GM03348 (cell line): Measurements from ENCODE around the gene USP15.
A peak's percentile ranks its signal among the peaks of the same experiment; 100 is the strongest.

ENCODE experiments used
- DNase-seq: peaks from one replicate; pipeline ENCODE4 v3.0.0; 2012; ENCODE audit warnings: low spot score

USP15 gene

DNA sequence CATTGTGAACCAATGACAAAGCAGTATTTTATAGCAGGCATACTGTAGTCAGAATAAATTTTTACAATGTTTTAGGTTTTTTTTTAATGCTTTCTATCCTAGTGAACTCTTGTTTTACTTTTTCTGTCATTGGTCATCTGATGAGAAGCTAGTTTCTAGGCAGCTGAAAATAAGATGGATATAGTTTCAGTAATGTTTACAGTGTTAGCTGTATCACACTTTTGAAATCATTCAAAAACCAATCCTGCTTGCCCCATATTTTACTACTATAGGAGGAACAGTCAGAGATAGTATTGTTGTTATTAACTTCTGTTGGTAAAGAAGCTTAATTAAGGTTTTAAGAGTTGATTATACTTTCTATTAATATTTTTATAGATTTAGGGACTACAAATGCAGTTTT, 24.5 kb downstream of the USP15 start:
- DNase-seq: no peak

DNA sequence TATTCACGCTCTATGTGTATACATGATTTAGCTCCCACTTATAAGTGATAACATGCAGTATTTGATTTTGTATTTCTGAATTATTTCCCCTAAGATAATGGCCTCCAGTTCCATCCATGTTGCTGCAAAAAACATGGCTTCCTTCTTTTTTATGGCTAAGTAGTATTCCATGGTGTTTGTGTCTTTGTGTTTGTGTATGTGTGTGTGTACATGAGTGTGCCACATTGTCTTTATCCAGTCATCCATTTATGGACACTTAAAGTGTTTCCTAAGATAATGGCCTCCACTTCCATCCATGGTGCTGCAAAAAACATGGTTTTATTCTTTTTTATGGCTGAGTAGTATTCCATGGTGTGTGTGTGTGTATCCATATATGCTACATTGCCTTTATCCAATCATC, 25.1 kb downstream of the USP15 start:
- no peak for DNase-seq

DNA sequence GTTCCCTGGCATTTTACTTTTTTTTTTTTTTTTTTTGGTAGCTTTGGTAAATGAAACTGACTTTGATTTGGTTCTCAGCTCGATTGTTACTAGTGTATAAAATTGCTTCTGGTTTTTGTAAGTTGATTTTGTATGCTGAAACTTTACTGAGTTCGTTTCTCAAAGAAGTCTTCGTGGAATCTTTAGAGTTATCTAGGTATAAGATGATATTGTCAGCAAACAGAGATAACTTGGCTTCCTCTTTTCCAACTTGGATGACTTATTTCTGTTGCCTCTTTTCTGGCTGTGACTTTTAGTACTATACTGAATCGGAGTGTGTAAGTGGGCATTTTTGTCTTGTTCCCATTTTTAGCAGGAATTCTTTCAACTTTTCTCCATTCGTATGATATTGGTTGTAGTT, 28.1 kb downstream of the USP15 start:
- no peak for DNase-seq

DNA sequence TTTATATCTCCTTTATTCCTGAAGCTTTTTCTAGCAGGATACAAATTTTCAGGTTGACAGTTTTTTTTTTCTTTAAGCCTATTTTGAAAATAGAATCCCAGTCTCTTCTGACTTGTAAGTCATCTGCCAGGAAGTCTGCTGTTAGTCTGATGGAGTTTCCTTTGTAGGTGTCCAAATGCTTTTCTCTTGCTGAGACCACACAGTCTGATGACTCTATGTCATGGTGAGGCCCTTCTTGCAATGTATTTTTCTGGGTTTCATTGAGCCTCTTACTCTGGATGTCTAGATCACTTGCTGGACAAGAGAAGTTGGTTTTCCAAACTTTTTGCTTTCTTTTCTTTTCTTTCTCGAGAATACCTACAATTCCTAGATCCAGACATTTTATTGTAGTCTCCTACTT, 30.6 kb downstream of the USP15 start:
- no peak for DNase-seq

DNA sequence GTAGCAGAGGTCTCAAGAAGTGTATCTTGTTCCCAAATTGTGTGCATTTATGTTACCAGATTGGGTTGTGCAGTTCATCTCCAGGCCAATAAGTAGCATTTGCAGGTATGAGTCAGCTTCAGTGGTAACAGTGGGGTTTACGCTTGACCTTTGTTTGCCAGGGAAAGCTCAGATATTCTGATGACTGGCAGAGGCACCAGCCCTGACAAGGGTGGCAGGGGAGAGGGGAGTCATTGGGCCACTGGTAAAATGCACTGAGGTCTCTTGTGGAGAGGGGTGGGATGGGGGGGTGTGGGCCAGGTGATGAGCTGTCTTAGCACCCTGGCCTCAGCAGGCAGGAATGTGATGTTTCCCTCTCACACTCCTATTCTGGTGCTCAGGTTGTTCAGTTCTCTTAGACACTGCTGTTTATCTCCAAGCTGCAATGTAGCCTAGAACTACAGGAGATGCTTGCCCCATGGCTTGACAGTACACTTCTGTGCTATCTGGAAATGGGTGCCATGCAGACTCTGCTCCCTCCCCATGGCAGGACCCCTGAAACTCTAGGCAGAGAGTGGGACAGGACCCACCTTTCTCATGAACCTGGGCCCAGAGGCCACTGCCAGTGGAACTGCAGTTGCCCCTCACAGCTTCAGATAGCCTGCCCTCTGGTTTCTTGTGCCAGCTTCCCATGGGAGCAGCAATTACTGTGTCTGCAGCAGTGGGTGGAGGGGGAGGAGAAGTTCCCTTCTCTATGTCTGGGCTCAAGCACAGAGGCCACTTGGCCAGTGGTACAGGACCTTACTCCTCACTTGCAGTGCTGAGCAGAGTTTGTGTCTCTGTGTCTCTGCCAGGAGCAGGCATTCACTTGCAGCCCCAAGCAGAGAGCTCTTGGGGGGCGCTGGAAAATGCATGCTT, 31.9 kb downstream of the USP15 start:
- peak; percentile 2 for DNase-seq

DNA sequence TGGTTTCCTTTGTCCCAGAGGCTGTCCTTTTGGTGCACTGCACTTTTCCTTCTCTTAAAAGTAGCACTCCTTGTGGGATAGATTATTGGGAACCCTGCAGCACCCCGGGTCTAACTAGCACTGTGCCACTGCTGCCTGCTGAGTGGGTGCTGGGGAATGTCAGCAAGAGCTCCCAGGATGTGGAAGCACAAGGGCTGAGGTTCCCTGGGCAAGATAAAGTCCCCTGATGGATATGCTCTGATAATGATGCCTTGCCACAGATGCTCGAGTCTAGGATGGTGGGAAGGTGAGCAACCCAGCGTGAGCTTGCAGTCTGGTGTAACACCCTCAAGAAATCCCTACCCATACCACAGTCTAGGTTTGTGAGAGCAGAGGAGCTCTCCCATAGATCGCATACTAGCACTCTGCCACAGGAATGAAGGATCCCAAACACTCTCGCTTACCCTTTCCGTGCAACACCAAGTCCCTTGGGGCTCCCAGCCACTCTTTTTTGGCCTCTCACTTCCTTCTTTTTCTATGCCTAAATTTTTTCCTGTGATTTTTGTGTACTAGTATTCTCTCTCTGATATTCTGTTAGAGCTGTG, 32.6 kb downstream of the USP15 start:
- peak; percentile 4 for DNase-seq

DNA sequence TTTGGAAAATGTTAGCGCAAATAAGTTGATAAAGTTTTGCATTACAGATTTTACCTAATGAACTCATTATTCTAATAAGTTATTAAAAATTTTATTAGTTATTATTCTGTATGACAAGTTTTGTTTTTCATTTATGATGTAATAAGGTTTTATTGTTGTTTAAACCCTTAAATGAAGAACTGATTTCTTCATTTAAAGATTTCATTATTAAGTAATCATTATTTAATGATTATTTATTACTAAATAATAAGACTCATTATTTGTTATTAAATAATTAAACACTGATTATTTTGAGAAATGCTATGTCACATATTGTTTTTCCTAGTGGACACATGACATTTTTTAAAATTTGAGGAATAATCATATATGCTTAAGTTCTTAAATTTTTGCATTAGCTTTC, 34.2 kb downstream of the USP15 start:
- DNase-seq: no peak

DNA sequence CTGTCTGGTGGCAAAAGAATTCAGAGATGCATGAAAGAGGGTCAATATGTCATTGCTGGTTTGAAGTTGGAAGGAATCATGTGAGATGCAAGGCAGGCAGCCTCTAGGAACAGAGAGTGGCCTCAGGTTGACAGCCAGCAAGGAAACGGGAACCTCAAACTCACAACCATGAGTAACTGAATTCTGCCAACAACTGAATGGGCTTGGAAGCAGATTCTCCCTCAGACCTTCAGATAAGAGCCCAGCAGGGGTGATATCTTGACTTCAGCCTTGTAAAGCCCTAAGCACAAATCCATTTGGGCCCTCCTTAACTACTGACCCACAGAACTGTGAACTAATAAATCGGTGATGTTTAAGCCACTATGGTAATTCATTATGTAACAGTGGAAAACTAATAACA, 35.8 kb downstream of the USP15 start:
- no peak for DNase-seq

DNA sequence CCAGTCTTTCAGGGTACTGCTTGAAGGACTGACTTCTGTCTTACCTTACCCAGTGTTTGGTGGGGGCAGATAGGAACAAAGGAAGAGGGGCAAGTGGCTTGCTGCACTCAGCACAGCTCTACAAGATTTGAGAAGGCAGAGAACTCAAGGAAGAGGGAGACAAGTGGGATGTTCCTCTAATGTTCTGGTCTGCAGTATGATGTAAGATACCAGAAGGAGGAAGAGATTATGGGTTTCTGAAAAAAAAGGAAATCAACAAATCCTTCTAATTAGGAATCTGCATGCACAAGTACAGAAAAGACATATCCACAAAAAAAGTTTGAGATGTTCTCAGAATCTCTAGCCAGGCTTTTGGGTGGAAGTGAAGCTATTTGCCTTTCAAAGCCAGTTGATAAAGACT, 37.1 kb downstream of the USP15 start:
- no peak for DNase-seq

DNA sequence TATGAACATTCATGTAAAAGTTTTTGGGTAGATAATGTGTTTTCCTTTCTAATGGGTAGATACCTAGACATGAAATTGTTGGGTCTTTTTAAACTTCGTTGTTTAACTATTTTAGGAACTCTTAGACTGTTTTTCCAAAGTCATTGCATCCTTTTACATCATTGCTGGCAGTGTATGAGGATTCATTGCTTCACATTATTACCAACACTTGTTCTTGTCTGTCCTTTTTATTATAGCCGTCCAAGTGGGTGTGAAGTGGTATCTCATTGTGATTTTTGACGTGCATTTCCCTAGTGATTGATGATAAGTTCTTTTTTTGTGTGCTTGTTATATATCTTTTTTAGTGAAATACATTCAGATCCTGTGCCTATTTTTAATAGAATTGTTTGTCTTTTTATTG, 39.4 kb downstream of the USP15 start:
- no peak for DNase-seq

DNA sequence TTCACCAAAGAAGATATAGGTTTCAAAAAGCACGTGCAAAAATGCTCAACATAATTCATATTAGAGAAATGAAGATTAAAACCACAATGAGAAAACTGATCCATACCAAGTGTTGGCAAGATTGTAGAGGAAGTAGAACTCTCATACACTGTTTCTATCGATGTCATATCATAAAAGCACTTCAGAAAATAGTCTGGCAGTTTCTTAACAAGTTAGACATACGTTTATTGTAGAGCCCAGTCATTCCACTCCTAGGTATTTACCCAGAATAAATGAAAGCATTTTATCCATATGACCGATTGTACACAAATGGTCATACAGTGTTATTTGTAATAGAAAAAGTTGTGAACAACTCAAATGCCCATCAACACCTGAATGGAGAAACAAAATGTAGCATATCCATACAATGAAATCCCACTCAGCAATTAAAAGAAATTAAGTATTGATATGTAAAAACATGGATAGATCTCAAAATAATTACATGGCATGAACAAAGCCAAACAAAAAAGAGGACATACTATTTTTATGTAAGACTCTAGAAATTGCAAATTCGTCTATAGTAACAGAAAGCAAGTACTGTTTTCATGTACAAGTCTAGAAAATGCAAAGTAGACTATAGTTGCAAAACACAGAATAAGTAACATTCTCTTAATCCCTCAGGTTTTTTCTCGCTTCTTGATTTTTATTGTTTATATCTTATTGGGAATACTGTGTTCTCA, 41.0 kb downstream of the USP15 start:
- no peak for DNase-seq

DNA sequence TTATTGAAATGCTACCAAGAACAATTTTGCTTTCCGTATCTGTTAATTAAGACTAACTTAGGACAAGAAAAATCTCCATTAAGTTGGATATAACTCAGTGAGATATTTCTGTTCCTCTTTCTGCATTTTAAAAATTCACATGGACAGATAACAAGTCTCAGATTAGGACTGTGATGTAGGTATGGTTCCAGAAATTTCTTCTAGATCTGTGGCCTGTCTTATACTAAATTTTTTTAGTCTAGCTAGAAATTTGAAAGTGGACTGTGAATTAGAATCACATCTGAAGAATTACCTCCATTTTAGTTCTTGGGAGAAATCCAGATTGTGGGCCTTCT, 41.6 kb downstream of the USP15 start:
- no peak for DNase-seq

DNA sequence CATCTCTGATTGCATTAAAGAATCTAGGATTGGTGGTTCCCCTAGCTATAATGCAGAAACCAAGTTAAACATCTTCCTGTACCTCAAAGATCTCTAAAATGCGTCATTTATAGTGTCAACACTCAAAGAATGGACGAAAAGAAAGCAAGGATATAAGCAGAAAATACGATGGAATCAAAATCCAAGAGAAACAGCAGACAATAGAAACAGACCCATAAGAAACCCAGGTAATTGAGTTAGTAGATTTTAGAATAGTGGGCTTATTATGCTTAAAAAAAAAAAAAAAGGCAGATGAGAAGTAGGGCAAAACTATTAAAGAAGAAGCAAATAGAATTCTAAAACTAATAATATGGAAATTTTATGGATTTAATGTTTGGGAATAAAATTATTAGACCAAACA, 44.4 kb downstream of the USP15 start:
- no peak for DNase-seq

DNA sequence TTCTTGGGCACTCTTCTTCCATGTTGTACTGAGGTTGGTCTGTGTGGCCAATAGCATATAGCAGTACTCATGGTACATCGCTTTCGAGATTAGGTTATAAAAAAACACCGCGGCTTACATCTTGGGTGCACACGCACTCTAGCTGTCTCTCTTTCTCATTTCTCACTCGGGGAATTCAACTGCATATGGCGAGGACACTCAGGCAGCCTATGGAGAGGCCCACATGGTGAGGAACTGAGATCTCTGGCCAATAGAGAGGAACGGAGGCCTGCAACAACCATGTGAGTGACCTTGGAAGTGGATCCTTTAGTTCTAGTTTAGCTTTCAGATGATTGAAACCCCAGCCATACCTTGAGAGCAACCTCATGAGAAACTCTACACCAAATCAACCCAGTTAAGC, 45.6 kb downstream of the USP15 start:
- no peak for DNase-seq

DNA sequence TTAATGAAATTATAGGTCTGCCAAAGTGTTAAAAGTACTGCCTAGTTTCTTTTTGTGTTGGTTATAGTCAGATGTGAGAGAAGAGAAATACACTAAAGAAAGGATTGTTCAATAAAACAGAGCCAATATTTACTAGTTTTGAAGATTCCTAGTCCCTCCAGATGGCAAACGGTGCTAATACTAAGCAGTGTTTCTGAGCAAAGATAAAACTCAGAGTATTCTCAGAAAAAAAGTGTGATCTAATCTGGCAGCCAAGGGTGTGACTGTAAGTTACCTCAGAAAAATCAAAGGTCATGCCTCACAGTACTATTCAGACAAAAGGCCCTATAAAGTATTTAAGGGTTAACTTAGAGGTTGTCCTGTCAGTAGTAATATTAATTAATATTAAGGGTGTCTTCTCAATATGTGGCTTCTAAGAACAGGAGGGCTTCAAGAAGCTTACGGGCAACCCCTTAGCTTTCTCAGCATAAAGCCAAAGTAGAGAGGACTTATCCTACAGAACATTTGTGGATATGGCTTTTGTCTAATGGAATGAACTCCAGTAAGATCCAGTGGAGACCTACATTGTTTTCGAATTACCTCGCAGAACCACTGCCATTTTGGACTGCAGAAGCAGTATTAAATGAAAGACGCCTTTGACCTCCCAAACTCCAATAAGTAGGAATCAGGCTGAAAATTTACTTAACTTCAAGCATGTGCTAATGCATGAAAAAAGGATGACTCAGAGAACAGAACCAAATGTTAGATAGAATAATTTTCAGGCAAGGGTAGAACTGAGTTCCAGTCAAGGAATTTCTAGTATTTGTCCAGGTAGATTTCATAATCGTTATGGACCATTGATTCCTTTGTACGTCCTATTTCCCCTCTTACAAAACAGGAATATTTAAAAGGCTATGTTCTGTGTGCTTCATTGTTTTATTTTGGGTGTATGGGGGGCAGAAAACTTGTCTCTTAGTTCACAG, 46.6 kb downstream of the USP15 start:
- no peak for DNase-seq

DNA sequence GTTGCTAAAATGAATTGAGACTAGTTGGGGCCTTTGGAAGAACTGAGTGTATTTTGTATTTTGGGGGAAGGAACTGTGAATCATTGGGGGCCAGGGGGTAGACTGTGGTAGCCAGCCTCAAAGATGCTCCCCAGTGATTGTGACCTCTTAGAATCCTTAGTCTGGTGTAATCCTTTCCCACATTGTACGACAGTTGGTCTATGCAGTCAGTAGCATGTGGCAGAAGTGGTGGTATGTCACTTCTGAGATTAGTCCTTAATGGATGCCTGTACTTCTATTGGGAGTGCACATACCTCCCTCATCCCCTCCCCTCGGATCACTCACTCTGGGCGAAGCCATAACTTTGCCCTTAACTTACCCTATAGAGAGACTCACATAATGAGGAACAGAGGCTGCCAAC, 48.0 kb downstream of the USP15 start:
- DNase-seq: no peak

DNA sequence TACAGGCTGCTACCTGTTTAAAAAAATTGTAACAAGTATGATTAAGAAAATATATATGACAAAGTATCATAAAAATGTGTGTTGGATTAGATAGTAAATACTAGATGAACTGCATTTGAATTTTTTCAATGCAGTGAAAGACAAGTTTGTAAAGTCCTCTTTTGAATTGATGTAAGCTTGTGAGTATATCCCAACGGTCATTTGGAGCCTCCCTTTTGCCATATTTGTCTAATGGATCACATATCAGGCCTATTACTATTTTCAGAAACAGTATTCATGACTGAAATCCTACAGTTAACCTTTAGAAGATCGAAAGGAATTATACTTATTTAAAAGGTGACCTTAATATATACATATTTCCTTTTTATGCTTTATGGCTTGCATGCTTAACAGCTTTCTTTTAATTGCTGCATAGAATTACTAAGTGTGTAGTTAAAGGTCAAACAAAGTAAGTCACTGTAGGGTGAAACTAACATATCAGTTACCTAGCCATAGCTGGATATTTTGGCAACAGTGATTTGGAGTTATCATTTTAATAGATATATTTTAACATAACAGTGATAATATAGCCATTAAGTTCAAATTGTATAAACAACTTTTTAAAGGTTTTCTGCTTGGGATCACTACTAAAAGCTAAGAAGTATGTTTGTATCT, 53.6 kb downstream of the USP15 start:
- DNase-seq: no peak

DNA sequence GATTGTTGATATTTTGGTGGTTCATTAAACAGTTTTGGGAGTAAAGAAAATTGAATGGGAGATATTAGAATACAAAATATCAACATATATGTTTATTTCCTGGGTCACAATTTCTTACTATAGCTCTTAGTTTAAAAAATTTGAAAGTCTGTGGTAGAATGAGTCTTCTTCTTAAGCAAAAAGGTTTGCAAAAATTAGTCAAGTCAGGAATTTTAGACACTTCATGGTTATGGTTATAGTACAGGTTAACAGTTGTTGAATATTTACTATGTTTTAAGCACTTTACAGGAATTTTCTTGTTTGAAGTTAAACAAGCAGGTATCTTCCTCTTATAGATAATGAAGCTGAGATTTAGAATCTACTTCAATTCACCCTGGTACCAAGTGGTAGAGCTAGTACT, 56.8 kb downstream of the USP15 start:
- no peak for DNase-seq

DNA sequence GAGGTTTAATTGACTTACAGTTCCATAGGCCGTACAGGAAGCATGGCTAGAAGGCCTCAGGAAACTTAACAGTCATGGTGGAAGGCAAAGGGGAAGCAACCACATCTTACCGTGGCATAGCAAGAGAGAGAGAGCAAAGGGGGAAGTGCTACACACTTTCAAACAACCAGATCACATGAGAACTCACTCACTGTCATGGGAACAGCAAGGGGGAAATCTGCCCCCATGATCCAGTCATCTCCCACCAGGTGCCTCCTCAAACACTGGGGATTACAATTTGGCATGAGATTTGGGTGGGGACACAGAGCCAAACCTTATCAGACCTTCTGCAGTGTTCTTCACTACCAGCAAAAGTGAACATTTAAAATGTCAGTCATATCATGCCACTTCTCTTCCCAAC, 58.9 kb downstream of the USP15 start:
- DNase-seq: no peak

DNA sequence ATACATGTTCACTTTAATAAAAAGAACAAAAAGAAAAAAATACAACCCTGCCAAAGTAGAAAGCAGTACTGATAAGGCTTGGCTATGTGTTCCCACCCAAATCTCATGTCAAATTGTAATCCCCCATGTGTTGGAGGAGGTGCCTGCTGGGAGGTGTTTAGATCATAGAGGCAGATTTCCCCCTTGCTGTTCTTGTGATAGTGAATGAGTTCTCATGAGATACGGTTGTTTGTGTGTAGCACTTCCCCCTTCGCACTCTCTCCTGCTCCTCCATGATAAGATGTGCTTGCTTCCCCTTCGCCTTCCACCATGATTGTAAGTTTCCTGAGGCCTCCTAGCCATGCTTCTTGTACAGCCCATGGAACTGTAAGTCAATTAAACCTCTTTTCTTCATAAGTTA, 59.9 kb downstream of the USP15 start:
- no peak for DNase-seq

DNA sequence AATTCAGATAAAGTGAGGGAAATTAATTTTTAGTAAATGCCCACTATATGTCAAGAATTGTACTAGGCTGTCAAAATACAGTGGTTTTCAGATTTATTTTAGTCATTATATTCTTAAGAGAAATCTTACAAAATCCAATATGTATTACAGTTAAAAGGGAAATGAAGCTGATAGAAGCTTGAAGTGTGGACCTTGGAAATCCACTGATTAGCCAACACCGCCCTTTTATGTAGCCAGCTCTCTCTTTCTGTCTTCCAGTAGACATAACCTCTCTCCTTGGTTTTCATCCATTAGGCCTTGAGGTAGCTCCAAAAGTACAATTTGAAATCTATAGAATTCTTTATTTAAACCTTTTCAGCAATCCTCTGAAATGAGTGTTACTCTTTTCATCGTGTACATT, 63.2 kb downstream of the USP15 start:
- no peak for DNase-seq
